Activated T-helper 1 cell treated with anti-CD3 and anti-CD28 coated beads, Interleukin-2, amount 50 U/mL, for 16 hours (primary cell): ENCODE results near the gene CATSPERE.
"Not testable (repeated sequence)": the region's sequence is repeated elsewhere in the genome, so short reads cannot be mapped to it uniquely, and the experiment has no call there.

ENCODE experiments used
- DNase-seq, 2 donors: peaks; one replicate each; pipeline ENCODE4 v3.0.0-alpha.2; 2020; ENCODE audit warnings: low read depth in 1 of 2, low spot score in 1 of 2

CATSPERE gene

DNA sequence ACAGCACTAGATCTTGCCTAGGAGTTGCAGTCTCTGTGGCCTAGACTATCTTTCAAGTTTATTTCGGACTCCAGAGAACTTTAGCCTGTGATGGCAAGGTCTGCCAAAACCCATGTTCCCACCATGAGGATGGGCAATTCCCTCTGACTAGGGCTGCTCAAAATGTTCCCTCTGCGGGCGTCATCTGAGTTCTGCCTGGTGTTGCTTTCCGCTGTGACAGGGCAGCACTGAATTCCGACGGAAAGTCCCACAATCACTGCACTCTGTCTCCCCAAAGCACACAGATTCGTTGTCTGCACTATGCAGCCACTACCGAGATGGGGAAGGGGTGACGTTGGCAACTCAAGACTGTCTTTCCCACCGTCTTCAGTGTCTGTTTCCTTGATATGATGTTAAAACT lies 75.2 kb downstream of the CATSPERE start:
- no peak for DNase-seq

DNA sequence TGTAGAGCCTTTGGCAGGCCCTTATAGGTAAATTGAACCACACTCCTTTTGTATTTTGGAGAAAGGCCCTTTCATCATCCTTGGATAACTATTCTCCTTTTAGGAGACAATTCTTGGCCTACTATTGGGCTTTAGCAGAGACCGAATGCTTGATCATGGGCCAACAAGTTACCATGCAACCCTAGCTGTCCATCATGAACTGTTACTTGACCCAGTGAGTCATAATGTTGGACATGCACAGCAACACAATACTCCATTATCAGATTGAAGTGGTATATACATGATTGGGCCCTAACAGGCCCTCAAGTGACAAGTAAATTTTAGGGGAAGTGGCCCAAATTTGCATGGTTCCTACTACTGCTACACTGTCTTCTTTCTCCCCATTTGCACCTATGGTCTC lies 84.4 kb downstream of the CATSPERE start:
- no peak for DNase-seq

- DNase-seq: no peak
Observed at GRCh38 chr1:244548558-244549115, 87.6 kb downstream of the CATSPERE start.

DNA sequence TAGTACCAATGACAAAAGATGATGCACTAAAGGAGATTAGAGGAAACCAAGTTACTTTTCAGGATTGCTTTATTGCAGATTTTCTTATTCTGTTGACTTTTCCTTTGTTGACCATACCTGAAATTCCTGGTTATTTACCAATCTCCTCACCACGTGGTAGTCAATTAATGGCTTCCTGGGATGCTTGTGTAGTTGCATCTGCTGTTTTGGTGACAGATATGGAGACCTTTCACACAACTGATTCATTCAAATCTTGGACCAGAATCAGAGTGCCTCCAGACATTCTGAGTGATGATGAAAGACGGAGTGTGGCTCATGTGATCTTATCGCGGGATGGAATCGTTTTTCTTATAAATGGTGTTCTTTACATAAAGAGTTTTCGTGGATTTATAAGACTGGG lies 91.3 kb downstream of the CATSPERE start:
- DNase-seq: no peak

GRCh38 chr1:244556263-244556662 lies 95.2 kb downstream of the CATSPERE start:
- DNase-seq: no peak

- DNase-seq: no peak
Observed at GRCh38 chr1:244557565-244557964, 96.5 kb downstream of the CATSPERE start.

DNA sequence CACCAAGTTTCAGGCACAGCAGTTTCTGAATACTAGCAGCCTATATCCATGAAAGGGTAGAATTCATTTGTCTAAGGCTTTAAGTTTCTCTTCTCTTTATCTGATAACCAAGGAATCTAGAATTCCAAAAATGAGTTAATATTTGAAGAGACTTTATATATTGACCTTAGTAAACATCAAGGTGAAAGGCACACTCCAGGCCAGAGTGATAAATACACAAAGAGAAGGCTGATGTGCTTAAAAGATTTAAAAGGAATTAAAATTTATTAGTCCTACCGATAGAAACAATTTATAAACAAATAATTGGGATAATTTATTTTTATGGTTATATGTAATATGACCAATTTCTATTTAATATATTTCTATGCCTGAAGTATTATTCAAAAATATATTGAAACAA lies 98.5 kb downstream of the CATSPERE start:
- no peak for DNase-seq

DNA sequence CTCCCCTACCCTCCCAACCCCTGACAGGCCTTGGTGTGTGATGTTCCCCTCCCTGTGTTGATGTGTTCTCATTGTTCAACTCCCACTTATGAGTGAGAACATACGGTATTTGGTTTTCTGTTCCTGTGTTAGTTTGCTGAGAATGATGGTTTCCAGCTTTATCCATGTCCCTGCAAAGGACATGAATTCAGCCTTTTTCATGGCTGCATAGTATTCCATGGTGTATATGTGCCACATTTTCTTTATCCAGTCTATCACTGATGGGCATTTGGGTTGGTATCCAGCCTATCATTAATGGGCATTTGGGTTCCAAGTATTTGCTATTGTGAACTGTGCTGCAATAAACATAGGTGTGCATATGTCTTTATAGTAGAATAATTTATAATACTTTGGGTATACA lies 101.8 kb downstream of the CATSPERE start:
- not testable (repeated sequence) for DNase-seq

DNA sequence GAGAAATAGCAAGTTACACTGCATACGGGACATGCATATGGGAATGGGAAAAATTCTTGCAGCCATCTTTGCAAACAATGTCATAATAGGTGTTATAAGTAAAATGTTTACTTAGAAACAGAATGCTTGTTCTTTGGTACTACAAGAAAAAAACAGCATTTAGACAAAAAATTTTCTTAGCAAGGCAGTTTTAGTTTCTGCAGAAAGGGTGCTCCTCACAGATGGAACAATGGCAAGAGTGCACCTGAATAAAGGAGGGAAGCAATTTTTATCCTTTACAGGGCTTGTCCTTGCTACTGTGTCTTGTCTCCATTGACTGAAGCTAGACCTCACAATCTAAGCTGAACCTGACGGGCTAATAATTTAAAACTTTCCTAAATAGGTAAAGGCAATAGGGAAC lies 112.7 kb downstream of the CATSPERE start:
- DNase-seq: no peak

DNA sequence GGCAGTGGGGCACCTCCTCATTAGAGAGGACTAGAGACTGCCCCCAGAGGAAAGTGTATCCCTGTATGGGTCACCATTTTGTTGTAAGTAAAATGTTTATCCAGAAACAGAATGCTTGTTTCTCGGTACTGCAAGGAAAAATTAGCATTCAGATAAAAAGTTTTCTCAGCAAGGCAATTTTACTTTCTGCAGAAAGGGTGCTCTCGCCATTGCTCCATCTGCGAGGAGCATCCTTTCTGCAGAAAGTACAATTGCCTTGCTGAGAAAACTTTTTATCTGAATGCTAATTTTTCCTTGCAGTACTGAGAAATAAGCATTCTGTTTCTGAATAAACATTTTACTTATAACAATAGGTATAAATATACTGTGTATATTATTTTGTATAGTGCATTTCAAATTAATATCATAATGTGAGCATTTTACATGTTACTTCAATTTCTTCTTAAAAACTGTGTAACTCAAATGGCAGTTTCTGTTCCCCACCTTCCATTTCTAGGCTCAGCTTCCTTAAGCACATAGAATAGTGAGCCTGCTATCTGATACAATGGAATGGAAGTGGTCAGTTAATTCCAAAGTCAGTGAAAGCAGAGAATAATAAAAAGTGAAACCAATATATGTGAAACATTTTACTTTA lies 115.3 kb downstream of the CATSPERE start:
- no peak for DNase-seq

DNA sequence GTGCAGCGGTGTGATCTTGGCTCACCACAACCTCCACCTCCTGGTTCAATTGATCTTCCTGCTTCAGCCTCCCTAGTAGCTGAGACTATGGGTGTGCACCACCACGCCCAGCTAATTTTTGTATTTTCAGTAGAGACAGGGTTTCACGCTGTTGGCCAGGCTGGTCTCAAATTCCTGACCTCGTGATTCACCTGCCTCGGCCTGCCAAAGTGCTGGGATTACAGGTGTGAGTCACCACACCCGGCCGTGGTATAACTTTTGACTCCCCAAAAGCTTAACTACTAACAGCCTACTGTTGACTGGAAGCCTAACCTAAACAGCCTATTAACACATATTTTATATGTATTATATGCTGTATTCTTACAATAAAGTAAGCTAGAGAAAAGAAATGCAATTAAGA lies 117.1 kb downstream of the CATSPERE start:
- DNase-seq: not testable (repeated sequence)

DNA sequence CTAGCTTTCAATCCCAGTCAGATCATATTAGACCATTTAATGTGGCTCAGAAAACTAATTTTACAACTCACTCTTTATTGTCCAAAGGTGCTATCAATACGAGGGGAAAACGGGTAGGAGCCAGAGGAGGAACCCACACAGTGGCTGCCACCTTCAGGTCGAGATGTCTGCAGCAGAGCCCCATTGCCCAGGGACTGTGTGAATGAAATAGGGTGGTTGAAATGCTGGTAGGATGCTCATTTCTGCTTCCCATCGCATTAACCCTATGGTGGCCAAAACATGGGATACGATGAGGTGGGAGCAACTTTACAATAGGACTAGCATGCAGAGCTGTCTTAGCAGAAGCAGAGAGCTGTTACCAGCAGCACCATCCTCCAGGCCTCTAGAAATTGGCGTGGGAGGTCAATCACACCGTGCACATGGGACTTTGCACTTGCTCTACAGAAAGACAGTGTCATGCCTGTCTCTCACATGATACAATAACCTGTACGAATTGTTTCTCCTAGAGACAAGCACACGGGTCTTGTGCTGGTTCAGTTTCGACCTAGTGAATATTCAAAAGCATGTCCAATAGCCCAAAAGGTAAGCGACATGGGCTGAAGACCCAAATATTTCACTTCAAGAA lies 122.4 kb downstream of the CATSPERE start:
- no peak for DNase-seq

- no peak for DNase-seq
Observed at GRCh38 chr1:244585867-244586266, 124.8 kb downstream of the CATSPERE start.

DNA sequence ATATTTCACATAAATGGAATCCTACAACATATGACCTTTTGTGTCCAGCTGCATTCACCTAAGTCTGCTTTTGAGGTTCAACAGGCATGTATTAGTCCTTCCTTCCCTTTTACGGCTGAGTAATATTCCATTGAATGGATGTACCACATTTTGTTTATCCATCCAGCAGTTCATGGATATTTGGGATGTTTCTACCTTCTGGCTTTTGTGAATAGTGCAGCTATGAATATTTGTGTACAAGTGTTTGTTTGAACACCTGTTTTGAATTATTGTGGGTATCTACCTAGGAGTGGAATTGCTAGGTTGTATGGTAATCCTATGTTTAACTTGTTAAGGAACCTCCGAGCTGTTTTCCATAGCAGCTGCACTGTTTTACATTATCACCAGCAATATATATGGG lies 129.6 kb downstream of the CATSPERE start:
- no peak for DNase-seq

- DNase-seq: no peak
Observed at GRCh38 chr1:244598611-244599010, 137.5 kb downstream of the CATSPERE start.

DNA sequence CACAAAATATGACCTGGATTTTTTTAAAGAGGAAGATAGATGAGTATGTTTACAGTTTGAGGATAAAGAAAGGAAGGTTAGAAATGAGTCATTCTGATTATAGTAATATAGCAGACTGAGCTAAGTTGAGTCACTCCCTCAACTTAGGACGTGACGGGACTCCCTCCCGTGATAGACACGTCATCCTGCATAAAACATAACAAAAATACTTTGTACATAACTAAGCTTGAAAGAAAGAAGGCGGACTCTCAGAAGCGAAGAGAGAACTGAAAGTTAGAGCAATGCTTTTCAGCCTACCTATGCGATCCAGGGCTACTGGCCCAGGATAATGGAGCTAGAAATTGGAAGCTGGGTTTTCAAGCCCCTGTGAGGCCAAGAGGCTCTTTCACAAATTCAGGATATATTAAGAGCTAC lies 138.9 kb downstream of the CATSPERE start:
- DNase-seq: peak in 1 of 2 donors; percentile 20

- DNase-seq: no peak
Observed at GRCh38 chr1:244601336-244601735, 140.3 kb downstream of the CATSPERE start.

GRCh38 chr1:244603498-244603897 lies 142.4 kb downstream of the CATSPERE start:
- DNase-seq: no peak

- no peak for DNase-seq
Observed at GRCh38 chr1:244605835-244606370, 144.8 kb downstream of the CATSPERE start.

DNA sequence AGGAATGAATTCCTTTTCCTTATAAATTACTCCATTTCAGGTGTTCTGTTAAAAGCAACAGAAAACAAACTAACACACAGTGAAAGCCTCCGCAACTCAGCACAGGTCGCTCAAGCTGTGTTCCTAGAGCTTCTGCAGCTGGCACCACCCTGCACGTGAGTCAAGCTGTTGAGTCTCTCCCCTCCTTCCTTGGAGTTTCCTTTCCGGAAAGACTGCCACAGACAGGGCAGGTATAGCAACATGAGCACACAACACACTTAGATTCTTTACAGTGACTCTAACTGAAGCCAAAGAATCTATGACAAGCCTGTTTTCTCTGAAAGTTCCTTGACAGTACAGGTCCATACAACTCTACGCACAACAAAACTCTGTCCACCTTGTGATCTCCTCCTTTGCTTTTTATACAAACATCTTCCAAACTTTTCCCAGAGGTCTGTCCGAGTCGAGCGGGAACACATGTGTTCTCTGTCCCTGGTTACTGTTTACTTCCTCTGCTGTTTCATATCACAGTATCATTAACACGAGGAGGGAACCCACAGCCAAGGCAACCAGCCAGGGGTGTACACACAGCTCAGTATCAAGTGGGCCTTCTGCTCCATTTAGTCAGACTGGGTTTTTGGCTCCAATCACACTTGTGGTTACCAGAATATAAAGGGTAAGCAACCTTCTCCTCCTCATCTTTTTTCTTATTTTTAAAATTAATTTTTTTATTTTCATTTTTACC lies 153.2 kb downstream of the CATSPERE start:
- no peak for DNase-seq

GRCh38 chr1:244614879-244615278 lies 153.8 kb downstream of the CATSPERE start:
- no peak for DNase-seq

DNA sequence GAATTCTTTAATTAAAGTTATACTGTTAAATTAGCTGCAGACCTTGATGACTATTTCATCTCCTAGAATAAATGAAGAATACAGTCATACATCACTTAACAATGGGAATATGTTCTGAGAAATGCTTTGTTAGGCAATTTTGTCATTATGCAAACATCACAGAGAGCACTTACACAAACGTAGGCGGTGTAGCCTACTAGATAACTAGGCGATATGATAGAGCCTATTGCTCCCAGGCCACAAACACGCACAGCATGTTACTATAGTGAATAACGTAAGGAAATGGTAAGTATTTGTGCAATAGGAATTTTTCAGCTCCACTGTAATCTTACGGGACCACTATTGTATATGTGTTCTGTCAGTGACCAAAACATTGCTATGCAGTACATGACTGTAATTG lies 154.2 kb downstream of the CATSPERE start:
- no peak for DNase-seq
